OCI-LY1 (cell line): ENCODE measurements around the gene MARF1.
"Not testable (repeated sequence)": the region's sequence is repeated elsewhere in the genome, so short reads cannot be mapped to it uniquely, and the experiment has no call there.

Experiments
- H2AFZ ChIP-seq: fragments of 200-600 bp; sonication (generic), shearing (Covaris generic); 2 replicates; pipeline ENCODE4 v1.6.0; 2014; ENCODE audit warnings: antibody characterized with exemption, mild to moderate bottlenecking, low read length
- H3F3A ChIP-seq: fragments of 200-600 bp; sonication (generic), shearing (Covaris generic); 2 replicates; pipeline ENCODE4 v1.6.0; 2014; ENCODE audit warnings: mild to moderate bottlenecking, antibody characterized with exemption, low read length, moderate library complexity; ENCODE audit not compliant: insufficient read depth
- H3K27ac ChIP-seq: fragments of 200-600 bp; sonication (generic); 2 replicates; pipeline ENCODE4 v1.5.1; 2014; ENCODE audit warnings: low read length, mixed run types, mild to moderate bottlenecking, low read depth; ENCODE audit not compliant: poor library complexity, severe bottlenecking
- H3K27me3 ChIP-seq: fragments of 200-600 bp; sonication (generic); 2 replicates; pipeline ENCODE4 v1.6.0; 2014; ENCODE audit warnings: antibody characterized with exemption, mild to moderate bottlenecking, low read length, moderate library complexity; ENCODE audit not compliant: insufficient read depth
- H3K36me3 ChIP-seq: fragments of 200-600 bp; sonication (generic); 2 replicates; pipeline ENCODE4 v1.6.1; 2014; ENCODE audit warnings: mild to moderate bottlenecking, antibody characterized with exemption, low read length, moderate library complexity, mixed read lengths; ENCODE audit not compliant: insufficient read depth
- H3K4me1 ChIP-seq: fragments of 200-600 bp; sonication (generic); 2 replicates; pipeline ENCODE4 v1.5.1; 2014; ENCODE audit warnings: mild to moderate bottlenecking, low read length, moderate library complexity; ENCODE audit not compliant: insufficient read depth, severe bottlenecking
- H3K4me2 ChIP-seq: fragments of 200-600 bp; sonication (generic), shearing (Covaris generic); 2 replicates; pipeline ENCODE4 v1.6.1; 2014; ENCODE audit warnings: low read length
- H3K4me3 ChIP-seq: fragments of 200-600 bp; sonication (generic); 2 replicates; pipeline ENCODE4 v1.5.1; 2014; ENCODE audit warnings: low read length, low read depth, mild to moderate bottlenecking, mixed read lengths; ENCODE audit not compliant: poor library complexity, severe bottlenecking
- H3K79me2 ChIP-seq: fragments of 200-600 bp; shearing (Covaris generic); 2 replicates; pipeline ENCODE4 v1.6.1; 2016; ENCODE audit warnings: mixed run types, low read length, mixed read lengths; ENCODE audit not compliant: insufficient read depth
- H3K9ac ChIP-seq: fragments of 200-600 bp; sonication (generic), shearing (Covaris generic); 2 replicates; pipeline ENCODE4 v1.6.1; 2014; ENCODE audit warnings: mild to moderate bottlenecking, low read length, mixed read lengths
- H3K9me2 ChIP-seq: fragments of 200-600 bp; sonication (generic), shearing (Covaris generic); 2 replicates; pipeline ENCODE4 v1.6.1; 2014; ENCODE audit warnings: low read depth, mild to moderate bottlenecking, low read length, mixed read lengths
- H3K9me3 ChIP-seq: fragments of 200-600 bp; shearing (Covaris generic); 2 replicates; pipeline ENCODE4 v1.6.1; 2014; ENCODE audit warnings: low read length, mixed read lengths
- H4K20me1 ChIP-seq: fragments of 200-600 bp; sonication (generic), shearing (Covaris generic); 2 replicates; pipeline ENCODE4 v1.6.0; 2016; ENCODE audit warnings: mild to moderate bottlenecking, low read length; ENCODE audit not compliant: insufficient read depth
- CTCF ChIP-seq: fragments of 200-600 bp; sonication (generic), shearing (Covaris generic); IDR thresholded peaks from 2 replicates; pipeline ENCODE4 v1.5.1; 2017; ENCODE audit warnings: mild to moderate bottlenecking, antibody characterized with exemption, low read length, moderate library complexity, mixed read lengths
- EZH2 ChIP-seq: fragments of 200-600 bp; sonication (generic), shearing (Covaris generic); IDR thresholded peaks from 2 replicates; pipeline ENCODE4 v1.8.0; 2017; ENCODE audit warnings: borderline replicate concordance, mixed run types, mild to moderate bottlenecking, antibody characterized with exemption, low read length, moderate library complexity, mixed read lengths

Gene MARF1

GRCh38 chr16:15674571-15674970, 31.6 kb upstream of the MARF1 start:
- Histone ChIP-seq H4K20me1 (no peaks in the 10 kb centered on the region), H3K9ac (no peak overlapping the region), H3F3A (no peaks in the 10 kb centered on the region), H3K4me1 (no peaks in the 10 kb centered on the region), H3K9me2 (no peaks in the 10 kb centered on the region), H3K79me2 (no peaks in the 10 kb centered on the region), H3K4me2 (no peak overlapping the region), H3K27me3 (no peaks in the 10 kb centered on the region), H2AFZ (no peak overlapping the region), H3K9me3 (no peaks in the 10 kb centered on the region), H3K4me3 (no peak overlapping the region), H3K36me3 (peaks cover 85% of the 10 kb centered on the region), H3K27ac (no peak overlapping the region)
- TF ChIP-seq EZH2, result no peak

GRCh38 chr16:15672514-15673167, 29.7 kb upstream of the MARF1 start:
- Histone ChIP-seq H3K9ac (no peak overlapping the region), H3K27ac (no peak overlapping the region), H2AFZ (no peak overlapping the region), H3K4me2 (no peak overlapping the region), H4K20me1 (no peaks in the 10 kb centered on the region), H3K9me2 (no peaks in the 10 kb centered on the region), H3K36me3 (peaks cover 81% of the 10 kb centered on the region), H3F3A (no peaks in the 10 kb centered on the region), H3K79me2 (no peaks in the 10 kb centered on the region), H3K9me3 (no peaks in the 10 kb centered on the region), H3K4me1 (no peaks in the 10 kb centered on the region), H3K27me3 (no peaks in the 10 kb centered on the region), H3K4me3 (no peak overlapping the region)
- no peak for TF ChIP-seq CTCF
- no peak for TF ChIP-seq EZH2

- H3K27me3 ChIP-seq, H3F3A ChIP-seq, H2AFZ ChIP-seq, H4K20me1 ChIP-seq, H3K4me2 ChIP-seq, H3K9ac ChIP-seq, H3K79me2 ChIP-seq, H3K27ac ChIP-seq, H3K4me3 ChIP-seq, H3K4me1 ChIP-seq, H3K9me2 ChIP-seq, H3K9me3 ChIP-seq: not testable (repeated sequence)
- H3K36me3 ChIP-seq, result peaks cover 80% of the 10 kb centered on the region
Observed at GRCh38 chr16:15672127-15672513, 29.2 kb upstream of the MARF1 start.

- Histone ChIP-seq H3K36me3 (peaks cover 80% of the 10 kb centered on the region), H3K27me3 (no peaks in the 10 kb centered on the region), H3K4me2 (no peak overlapping the region), H4K20me1 (no peaks in the 10 kb centered on the region), H3K27ac (no peak overlapping the region), H3F3A (no peaks in the 10 kb centered on the region), H3K4me1 (no peaks in the 10 kb centered on the region), H3K4me3 (no peak overlapping the region), H2AFZ (no peak overlapping the region), H3K79me2 (no peaks in the 10 kb centered on the region), H3K9ac (no peak overlapping the region), H3K9me3 (no peaks in the 10 kb centered on the region), H3K9me2 (no peaks in the 10 kb centered on the region)
- no peak for TF ChIP-seq CTCF
- no peak for TF ChIP-seq EZH2
Observed at GRCh38 chr16:15671530-15672117, 28.7 kb upstream of the MARF1 start.
